Stomach (tissue), 4 donors: Measurements from ENCODE around the gene BBS12.

Experiments used
- POLR2A ChIP-seq, 4 donors: fragments of 450-650 bp; IDR thresholded peaks; one replicate each; pipeline ENCODE4 v1.6.1; 2016; ENCODE audit warnings: antibody characterized with exemption in 4 of 4, control low read depth in 2 of 4, mild to moderate bottlenecking in 1 of 4, moderate library complexity in 1 of 4
- POLR2AphosphoS5 ChIP-seq, 3 donors: sonication (generic); formaldehyde crosslinking; IDR thresholded peaks; one replicate each; pipeline ENCODE4 v1.6.1; 2016; ENCODE audit warnings: antibody characterized with exemption in 3 of 3
- TF ChIP-seq, protein P1 (sequence below), 7 experiments: fragments of 450-650 bp in 4 of 7; fragments of 200-600 bp in 3 of 7; sonication (generic) in 3 of 7; IDR thresholded peaks; one replicate each; pipeline ENCODE4 v1.5.1; 2016 to 2019; ENCODE audit warnings: antibody characterized with exemption in 7 of 7, control low read depth in 2 of 7, mild to moderate bottlenecking in 1 of 7

GRCh38 chr4:122747068-122747467 is 14.6 kb downstream of the BBS12 start:
- TF ChIP-seq POLR2A (IDR thresholded peaks at IDR 0.05) (no peak), POLR2AphosphoS5 (IDR thresholded peaks at IDR 0.05) (no peak)
- TF ChIP-seq, protein P1, sequence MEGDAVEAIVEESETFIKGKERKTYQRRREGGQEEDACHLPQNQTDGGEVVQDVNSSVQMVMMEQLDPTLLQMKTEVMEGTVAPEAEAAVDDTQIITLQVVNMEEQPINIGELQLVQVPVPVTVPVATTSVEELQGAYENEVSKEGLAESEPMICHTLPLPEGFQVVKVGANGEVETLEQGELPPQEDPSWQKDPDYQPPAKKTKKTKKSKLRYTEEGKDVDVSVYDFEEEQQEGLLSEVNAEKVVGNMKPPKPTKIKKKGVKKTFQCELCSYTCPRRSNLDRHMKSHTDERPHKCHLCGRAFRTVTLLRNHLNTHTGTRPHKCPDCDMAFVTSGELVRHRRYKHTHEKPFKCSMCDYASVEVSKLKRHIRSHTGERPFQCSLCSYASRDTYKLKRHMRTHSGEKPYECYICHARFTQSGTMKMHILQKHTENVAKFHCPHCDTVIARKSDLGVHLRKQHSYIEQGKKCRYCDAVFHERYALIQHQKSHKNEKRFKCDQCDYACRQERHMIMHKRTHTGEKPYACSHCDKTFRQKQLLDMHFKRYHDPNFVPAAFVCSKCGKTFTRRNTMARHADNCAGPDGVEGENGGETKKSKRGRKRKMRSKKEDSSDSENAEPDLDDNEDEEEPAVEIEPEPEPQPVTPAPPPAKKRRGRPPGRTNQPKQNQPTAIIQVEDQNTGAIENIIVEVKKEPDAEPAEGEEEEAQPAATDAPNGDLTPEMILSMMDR (IDR thresholded peaks at IDR 0.05) = no peak
